WERI-Rb-1 (cell line): ENCODE measurements around the gene ATAD2B.

Source experiments
- DNase-seq: peaks from one replicate; pipeline ENCODE4 v3.0.0-alpha.2; 2020
- H3K27ac ChIP-seq: fragments of 250-450 bp; sonication (Bioruptor Pico); 2 replicates; pipeline ENCODE4 v1.5.1; 2020; ENCODE audit warnings: mild to moderate bottlenecking, moderate library complexity
- H3K27me3 ChIP-seq: fragments of 250-450 bp; sonication (Bioruptor Pico); 2 replicates; pipeline ENCODE4 v1.5.1; 2021; ENCODE audit warnings: mild to moderate bottlenecking, low read depth, moderate library complexity; ENCODE audit not compliant: insufficient read depth, severe bottlenecking
- H3K36me3 ChIP-seq: fragments of 250-450 bp; sonication (Bioruptor Pico); 2 replicates; pipeline ENCODE4 v1.5.1; 2020; ENCODE audit warnings: mild to moderate bottlenecking, moderate library complexity
- H3K4me3 ChIP-seq: 2 replicates; pipeline ENCODE4 v1.5.1; 2011; ENCODE audit warnings: low read depth, mild to moderate bottlenecking, control low read depth, low read length
- H3K9me3 ChIP-seq: fragments of 250-450 bp; sonication (Bioruptor Pico); 2 replicates; pipeline ENCODE4 v1.5.1; 2021; ENCODE audit warnings: mild to moderate bottlenecking, moderate library complexity; ENCODE audit not compliant: severe bottlenecking
- TF ChIP-seq, protein P1 (sequence below): IDR thresholded peaks from 2 replicates; pipeline ENCODE4 v1.5.1; 2011; ENCODE audit warnings: low read depth, mild to moderate bottlenecking, control low read depth, inconsistent platforms, low read length

The ATAD2B gene

GRCh38 chr2:23939987-23940717 is 13.2 kb upstream of the ATAD2B start, which contains the start of gene UBXN2A:
Gene UBXN2A (plus strand): TSS chr2:23940463. CDS start chr2:23958315, 17,852 bp downstream.
- peak within 1 kb of the TSS; percentile 52 for H3K4me3 ChIP-seq
- no peaks in the 10 kb centered on the region for H3K9me3 ChIP-seq
- peak; percentile 78 for DNase-seq
- peak within 1 kb of the TSS; percentile 95 for H3K27ac ChIP-seq
- H3K27me3 ChIP-seq = no peaks in the 10 kb centered on the region
- TF ChIP-seq, protein P1, sequence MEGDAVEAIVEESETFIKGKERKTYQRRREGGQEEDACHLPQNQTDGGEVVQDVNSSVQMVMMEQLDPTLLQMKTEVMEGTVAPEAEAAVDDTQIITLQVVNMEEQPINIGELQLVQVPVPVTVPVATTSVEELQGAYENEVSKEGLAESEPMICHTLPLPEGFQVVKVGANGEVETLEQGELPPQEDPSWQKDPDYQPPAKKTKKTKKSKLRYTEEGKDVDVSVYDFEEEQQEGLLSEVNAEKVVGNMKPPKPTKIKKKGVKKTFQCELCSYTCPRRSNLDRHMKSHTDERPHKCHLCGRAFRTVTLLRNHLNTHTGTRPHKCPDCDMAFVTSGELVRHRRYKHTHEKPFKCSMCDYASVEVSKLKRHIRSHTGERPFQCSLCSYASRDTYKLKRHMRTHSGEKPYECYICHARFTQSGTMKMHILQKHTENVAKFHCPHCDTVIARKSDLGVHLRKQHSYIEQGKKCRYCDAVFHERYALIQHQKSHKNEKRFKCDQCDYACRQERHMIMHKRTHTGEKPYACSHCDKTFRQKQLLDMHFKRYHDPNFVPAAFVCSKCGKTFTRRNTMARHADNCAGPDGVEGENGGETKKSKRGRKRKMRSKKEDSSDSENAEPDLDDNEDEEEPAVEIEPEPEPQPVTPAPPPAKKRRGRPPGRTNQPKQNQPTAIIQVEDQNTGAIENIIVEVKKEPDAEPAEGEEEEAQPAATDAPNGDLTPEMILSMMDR = no peak
- H3K36me3 ChIP-seq = peaks cover 11% of the 10 kb centered on the region

DNA sequence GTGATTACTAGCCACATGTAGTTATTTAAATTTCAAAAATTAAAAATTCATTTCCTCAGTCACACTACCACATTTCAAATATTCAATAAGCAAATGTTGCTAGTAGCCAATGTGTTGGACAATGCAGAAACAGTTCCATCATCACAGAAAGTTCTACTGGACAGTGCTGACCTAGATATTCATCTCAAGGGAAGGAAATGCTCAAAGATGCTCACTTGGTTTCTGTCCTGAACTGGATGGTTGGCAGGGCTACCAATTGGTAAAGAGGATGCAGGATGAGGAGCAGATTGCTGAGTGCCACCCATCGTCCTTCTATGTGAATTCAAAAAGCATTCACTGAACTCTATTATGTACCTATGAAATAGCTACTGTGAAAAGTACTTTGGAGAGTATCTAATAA is 7.3 kb upstream of the ATAD2B start:
- TF ChIP-seq, protein P1 = no peak
- Histone ChIP-seq H3K9me3 (no peaks in the 10 kb centered on the region), H3K27ac (no peak overlapping the region), H3K27me3 (no peaks in the 10 kb centered on the region), H3K36me3 (peaks cover 9% of the 10 kb centered on the region), H3K4me3 (no peak overlapping the region)
- DNase-seq = no peak

DNA sequence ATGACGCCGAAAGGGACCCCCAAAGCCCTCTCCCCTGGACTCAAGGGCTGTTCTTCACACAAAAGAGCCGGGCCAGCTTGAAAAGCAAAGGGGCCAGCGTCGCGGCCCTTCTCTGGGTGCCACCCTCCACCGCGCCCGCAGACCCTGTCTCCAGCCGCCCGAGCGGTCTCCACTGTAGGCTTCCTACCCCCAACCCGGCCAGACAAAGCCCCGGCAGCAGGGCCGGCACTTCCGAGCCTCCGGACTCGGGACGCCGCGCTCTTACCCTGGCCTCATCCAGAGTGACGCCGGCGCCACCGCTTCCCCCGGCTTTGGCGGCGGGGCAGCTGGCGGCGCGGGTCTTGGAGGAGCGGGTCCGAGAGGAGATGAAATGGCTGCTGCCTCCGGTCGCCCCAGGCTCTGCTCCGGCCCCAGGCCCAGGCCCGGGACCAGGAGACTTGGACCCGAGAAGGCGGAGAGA is 603 bp downstream of the ATAD2B start:
- Histone ChIP-seq H3K36me3 (peaks cover 22% of the 10 kb centered on the region), H3K4me3 (peak overlapping the region; percentile 82), H3K27ac (peak overlapping the region; percentile 98), H3K9me3 (no peaks in the 10 kb centered on the region), H3K27me3 (no peaks in the 10 kb centered on the region)
- peak; percentile 50 for DNase-seq
- TF ChIP-seq, protein P1 = no peak

- H3K36me3 ChIP-seq = peaks cover 22% of the 10 kb centered on the region
- no peaks in the 10 kb centered on the region for H3K9me3 ChIP-seq
- peak overlapping the region; percentile 82 for H3K4me3 ChIP-seq
- DNase-seq = peak; percentile 38
- H3K27ac ChIP-seq = peak overlapping the region; percentile 98
- H3K27me3 ChIP-seq = no peaks in the 10 kb centered on the region
- TF ChIP-seq, protein P1 = no peak
Measured at GRCh38 chr2:23925702-23926289, 1.1 kb downstream of the ATAD2B start.

GRCh38 chr2:23924589-23925359 is 2.1 kb downstream of the ATAD2B start:
- no peak for DNase-seq
- no peaks in the 10 kb centered on the region for H3K27me3 ChIP-seq
- TF ChIP-seq, protein P1 = no peak
- no peaks in the 10 kb centered on the region for H3K9me3 ChIP-seq
- peaks cover 15% of the 10 kb centered on the region for H3K36me3 ChIP-seq
- no peak overlapping the region; the same call in 1 of the 2 replicates for H3K27ac ChIP-seq
- peak overlapping the region; percentile 14 for H3K4me3 ChIP-seq
